HepG2 (cell line): ENCODE measurements around the gene CMTM2. TPM values are rescaled to one million over a fixed set of nuclear protein-coding genes. Genes with fewer than 3 reads are reported as not detected.
A peak's percentile ranks its signal among the peaks of the same experiment; 100 is the strongest.

Source experiments
- CCDC6 ChIP-seq: sonication (generic); formaldehyde crosslinking; IDR thresholded peaks from 2 replicates; pipeline ENCODE4 v1.8.1; 2022; ENCODE audit warnings: mild to moderate bottlenecking, missing genetic modification reagents, moderate library complexity
- GRHL1 ChIP-seq: sonication (generic); formaldehyde crosslinking; conservative IDR thresholded peaks from 2 replicates; pipeline ENCODE4 v1.8.0; 2022; ENCODE audit warnings: missing genetic modification reagents
- KMT2B ChIP-seq: IDR thresholded peaks from 2 replicates; pipeline ENCODE4 v1.6.1; 2016; ENCODE audit warnings: missing genetic modification reagents, missing compliant biosample characterization
- MED1 ChIP-seq: sonication (generic); formaldehyde crosslinking; IDR thresholded peaks from 2 replicates; pipeline ENCODE4 v1.4.0; 2020; ENCODE audit warnings: missing genetic modification reagents
- MIER2 ChIP-seq: IDR thresholded peaks from 2 replicates; pipeline ENCODE4 v1.6.1; 2016; ENCODE audit warnings: missing biosample characterization, missing genetic modification reagents
- NRL ChIP-seq: sonication (generic); formaldehyde crosslinking; IDR thresholded peaks from 2 replicates; pipeline ENCODE4 v1.5.0; 2020; ENCODE audit warnings: missing genetic modification reagents, mild to moderate bottlenecking, moderate library complexity, borderline replicate concordance
- ONECUT2 ChIP-seq: sonication (generic); formaldehyde crosslinking; IDR thresholded peaks from 2 replicates; pipeline ENCODE4 v1.4.0; 2020; ENCODE audit warnings: missing genetic modification reagents
- RELA ChIP-seq: sonication (generic); formaldehyde crosslinking; IDR thresholded peaks from 2 replicates; pipeline ENCODE4 v1.4.0; 2020; ENCODE audit warnings: missing genetic modification reagents
- SALL1 ChIP-seq: sonication (generic); formaldehyde crosslinking; IDR thresholded peaks from 2 replicates; pipeline ENCODE4 v1.8.0; 2022; ENCODE audit warnings: mild to moderate bottlenecking, missing genetic modification reagents
- U2AF1 ChIP-seq: fragments of 200-400 bp; formaldehyde crosslinking; optimal IDR thresholded peaks from 2 replicates; pipeline ENCODE3; 2017; ENCODE audit warnings: mild to moderate bottlenecking, low read depth, low read length
- XRCC5 ChIP-seq: fragments of 200-400 bp; formaldehyde crosslinking; optimal IDR thresholded peaks from 2 replicates; pipeline ENCODE3; 2017; ENCODE audit warnings: mild to moderate bottlenecking, low read length
- ZMYM3 ChIP-seq: sonication (generic); formaldehyde crosslinking; IDR thresholded peaks from 2 replicates; pipeline ENCODE4 v1.5.1; 2020; ENCODE audit warnings: mild to moderate bottlenecking, missing genetic modification reagents
- ZNF614 ChIP-seq: IDR thresholded peaks from 2 replicates; pipeline ENCODE4 v1.6.1; 2018; ENCODE audit warnings: missing biosample characterization, missing genetic modification reagents, inconsistent platforms, borderline replicate concordance
- ZNF687 ChIP-seq: sonication (generic); formaldehyde crosslinking; IDR thresholded peaks from 2 replicates; pipeline ENCODE4 v1.5.1; 2020; ENCODE audit warnings: mild to moderate bottlenecking, missing genetic modification reagents, moderate library complexity
- ZNF83 ChIP-seq: sonication (generic); formaldehyde crosslinking; IDR thresholded peaks from 2 replicates; pipeline ENCODE4 v1.4.0; 2020; ENCODE audit warnings: missing genetic modification reagents, mild to moderate bottlenecking, borderline replicate concordance
- polyA plus RNA-seq, 8 experiments: library from polyadenylated mRNA; depleted of rRNA in 3 of 8; stranded (reverse) in 7 of 8; unstranded in 1 of 8; fragments of >200 nt; fragmentation: Illumina TruSeq in 4 of 8; extraction: Trizol in 4 of 8; gene quantifications; 2 replicates each; pipeline versions ENCODE4 v1.2.1 to v1.2.3, GENCODE V29; 2011 to 2016; ENCODE audit warnings: low read depth in 4 of 8, missing spikeins in 1 of 8, mixed read lengths in 1 of 8; ENCODE audit not compliant: insufficient read depth in 1 of 8
- total RNA-seq, 5 experiments: library from RNA; depleted of rRNA; stranded (reverse); fragments of >200 nt; fragmentation: Illumina TruSeq; extraction: Trizol; gene quantifications; 2 replicates each; pipeline ENCODE4 v1.2.3, GENCODE V29; 2016; ENCODE audit warnings: low read depth in 1 of 5
- TF ChIP-seq, protein P1 (sequence below): sonication (generic); formaldehyde crosslinking; IDR thresholded peaks from 2 replicates; pipeline ENCODE4 v1.9.0; 2021; ENCODE audit warnings: missing genetic modification reagents, borderline replicate concordance
- TF ChIP-seq, protein P2 (sequence below), 2 experiments: sonication (generic) in 1 of 2; formaldehyde crosslinking in 1 of 2; IDR thresholded peaks; 2 replicates each; pipeline versions ENCODE4 v1.4.0 to v1.6.1; 2018 to 2020; ENCODE audit warnings: missing genetic modification reagents in 2 of 2, borderline replicate concordance in 1 of 2, low read depth in 1 of 2, mild to moderate bottlenecking in 1 of 2, missing biosample characterization in 1 of 2

CMTM2 gene
- total and polyA plus RNA-seq, 2 of the 13 experiments (the other 11 are each of a cell fraction or from before 2014, with no cell fraction given) = not detected

DNA sequence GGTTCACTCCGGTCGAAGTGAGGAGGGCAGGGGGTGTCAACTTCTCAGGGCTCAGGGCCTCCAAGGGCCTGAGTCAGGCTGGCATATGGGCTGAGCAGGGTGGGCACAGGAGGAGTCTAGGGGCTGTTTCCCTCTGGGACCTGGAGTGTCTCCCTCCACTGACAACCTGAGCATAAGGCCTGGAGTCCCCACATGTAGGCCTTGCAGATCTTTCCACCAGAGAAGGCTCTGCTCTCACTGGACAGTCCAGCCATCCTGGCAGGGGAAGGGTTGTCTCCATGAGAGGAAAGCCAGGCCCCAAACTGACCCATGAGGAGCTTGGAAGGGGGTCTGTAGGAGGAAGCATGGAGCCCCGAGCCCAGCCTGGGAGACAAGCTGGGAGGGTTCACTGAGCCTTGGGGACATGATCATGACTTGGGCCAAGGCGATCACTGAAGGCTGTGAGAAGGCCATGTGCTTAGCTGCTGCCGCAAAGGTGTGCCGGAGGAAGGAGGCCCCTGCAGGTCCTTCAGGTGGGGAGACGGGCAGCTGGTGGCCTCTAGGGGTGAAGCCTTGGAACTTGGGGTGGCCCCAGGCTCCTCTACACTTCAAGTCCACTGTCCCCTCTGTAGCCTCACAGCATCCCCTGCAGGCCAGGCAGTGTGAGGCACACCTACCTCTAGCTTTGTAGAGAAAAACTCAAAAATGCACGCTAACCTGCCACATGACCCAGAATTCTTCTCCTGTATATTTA is 9.9 kb downstream of the CMTM2 start (continued):
- TF ChIP-seq, protein P1, sequence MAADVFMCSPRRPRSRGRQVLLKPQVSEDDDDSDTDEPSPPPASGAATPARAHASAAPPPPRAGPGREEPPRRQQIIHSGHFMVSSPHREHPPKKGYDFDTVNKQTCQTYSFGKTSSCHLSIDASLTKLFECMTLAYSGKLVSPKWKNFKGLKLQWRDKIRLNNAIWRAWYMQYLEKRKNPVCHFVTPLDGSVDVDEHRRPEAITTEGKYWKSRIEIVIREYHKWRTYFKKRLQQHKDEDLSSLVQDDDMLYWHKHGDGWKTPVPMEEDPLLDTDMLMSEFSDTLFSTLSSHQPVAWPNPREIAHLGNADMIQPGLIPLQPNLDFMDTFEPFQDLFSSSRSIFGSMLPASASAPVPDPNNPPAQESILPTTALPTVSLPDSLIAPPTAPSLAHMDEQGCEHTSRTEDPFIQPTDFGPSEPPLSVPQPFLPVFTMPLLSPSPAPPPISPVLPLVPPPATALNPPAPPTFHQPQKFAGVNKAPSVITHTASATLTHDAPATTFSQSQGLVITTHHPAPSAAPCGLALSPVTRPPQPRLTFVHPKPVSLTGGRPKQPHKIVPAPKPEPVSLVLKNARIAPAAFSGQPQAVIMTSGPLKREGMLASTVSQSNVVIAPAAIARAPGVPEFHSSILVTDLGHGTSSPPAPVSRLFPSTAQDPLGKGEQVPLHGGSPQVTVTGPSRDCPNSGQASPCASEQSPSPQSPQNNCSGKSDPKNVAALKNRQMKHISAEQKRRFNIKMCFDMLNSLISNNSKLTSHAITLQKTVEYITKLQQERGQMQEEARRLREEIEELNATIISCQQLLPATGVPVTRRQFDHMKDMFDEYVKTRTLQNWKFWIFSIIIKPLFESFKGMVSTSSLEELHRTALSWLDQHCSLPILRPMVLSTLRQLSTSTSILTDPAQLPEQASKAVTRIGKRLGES (CRISPR knock-in tag) = no peak
- TF ChIP-seq, protein P2, sequence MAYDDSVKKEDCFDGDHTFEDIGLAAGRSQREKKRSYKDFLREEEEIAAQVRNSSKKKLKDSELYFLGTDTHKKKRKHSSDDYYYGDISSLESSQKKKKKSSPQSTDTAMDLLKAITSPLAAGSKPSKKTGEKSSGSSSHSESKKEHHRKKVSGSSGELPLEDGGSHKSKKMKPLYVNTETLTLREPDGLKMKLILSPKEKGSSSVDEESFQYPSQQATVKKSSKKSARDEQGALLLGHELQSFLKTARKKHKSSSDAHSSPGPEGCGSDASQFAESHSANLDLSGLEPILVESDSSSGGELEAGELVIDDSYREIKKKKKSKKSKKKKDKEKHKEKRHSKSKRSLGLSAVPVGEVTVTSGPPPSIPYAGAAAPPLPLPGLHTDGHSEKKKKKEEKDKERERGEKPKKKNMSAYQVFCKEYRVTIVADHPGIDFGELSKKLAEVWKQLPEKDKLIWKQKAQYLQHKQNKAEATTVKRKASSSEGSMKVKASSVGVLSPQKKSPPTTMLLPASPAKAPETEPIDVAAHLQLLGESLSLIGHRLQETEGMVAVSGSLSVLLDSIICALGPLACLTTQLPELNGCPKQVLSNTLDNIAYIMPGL (CRISPR knock-in tag; IDR thresholded peaks at IDR 0.05; ENCODE audit: borderline replicate concordance in 1 of 2, low read depth in 1 of 2) = peak; percentile 31 to 55; a peak in 1 of 4 replicates
- peak; percentile 28 for TF ChIP-seq XRCC5
- no peak for TF ChIP-seq MED1 (CRISPR knock-in tag)
- no peak for TF ChIP-seq ONECUT2 (CRISPR knock-in tag)
- 0 out of 2 replicates have a peak, but pooled peaks have one; percentile 35 for TF ChIP-seq KMT2B (CRISPR knock-in tag)
- TF ChIP-seq MIER2 = 0 out of 2 replicates have a peak, but pooled peaks have one; percentile 25
- TF ChIP-seq ZMYM3 = no peak
- no peak for TF ChIP-seq U2AF1
- no peak for TF ChIP-seq GRHL1 (CRISPR knock-in tag)
- TF ChIP-seq ZNF687 (CRISPR knock-in tag) = peak; percentile 32; the same call in 1 of the 2 replicates
- no peak for TF ChIP-seq NRL (CRISPR knock-in tag)
- peak; percentile 7; the same call in 1 of the 2 replicates for TF ChIP-seq SALL1 (CRISPR knock-in tag)
- no peak for TF ChIP-seq ZNF83 (CRISPR knock-in tag)
- no peak for TF ChIP-seq CCDC6 (CRISPR knock-in tag)
- no peak for TF ChIP-seq RELA
- TF ChIP-seq ZNF614 (CRISPR knock-in tag) = 0 out of 2 replicates have a peak, but pooled peaks have one; percentile 26
